ENCODE results near the gene ANKRD55. TPM values are rescaled to one million over a fixed set of nuclear protein-coding genes. Genes with fewer than 3 reads are reported as not detected.

The ANKRD55 gene
- total and polyA plus RNA-seq, 4 donors, result 0.37 to 1.9 (median 1.4) TPM

DNA sequence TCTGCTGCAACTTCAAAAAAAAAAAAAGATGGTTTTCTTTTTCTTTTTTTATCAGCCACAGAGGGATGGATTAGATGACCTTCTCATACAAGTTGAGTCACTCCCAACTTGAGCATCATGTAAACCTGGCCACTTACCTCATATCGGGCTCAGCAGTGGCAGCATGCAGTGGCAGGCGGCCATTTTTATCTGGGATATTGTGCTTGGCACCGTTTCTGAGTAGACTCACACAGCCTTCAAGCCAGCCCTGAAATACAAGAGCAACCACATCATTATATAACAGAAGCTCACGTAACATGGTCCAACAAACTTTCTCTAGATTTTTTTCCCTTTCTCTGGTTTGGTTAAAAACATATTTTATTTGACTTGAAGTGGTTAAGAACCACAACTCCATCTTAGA lies 62.6 kb downstream of the ANKRD55 start:
- H3K27ac ChIP-seq (ENCODE audit: low read depth in 1 of 2, low read length in 2 of 2), result no peak overlapping the region
- no peak for TF ChIP-seq ATF3 (IDR thresholded peaks at IDR 0.05)
- TF ChIP-seq ZBTB33 (IDR thresholded peaks at IDR 0.05), result no peak
- TF ChIP-seq HNF4A (conservative IDR thresholded peaks at IDR 0.05), result no peak
- TF ChIP-seq HNF4G (IDR thresholded peaks at IDR 0.05), result no peak
- no peak for TF ChIP-seq MAX (IDR thresholded peaks at IDR 0.05)
- no peak for TF ChIP-seq REST (IDR thresholded peaks at IDR 0.05)
- no peak for TF ChIP-seq RAD21 (IDR thresholded peaks at IDR 0.05)
- 85% methylated on average over 4 of the region's 4 CpGs for WGBS

DNA sequence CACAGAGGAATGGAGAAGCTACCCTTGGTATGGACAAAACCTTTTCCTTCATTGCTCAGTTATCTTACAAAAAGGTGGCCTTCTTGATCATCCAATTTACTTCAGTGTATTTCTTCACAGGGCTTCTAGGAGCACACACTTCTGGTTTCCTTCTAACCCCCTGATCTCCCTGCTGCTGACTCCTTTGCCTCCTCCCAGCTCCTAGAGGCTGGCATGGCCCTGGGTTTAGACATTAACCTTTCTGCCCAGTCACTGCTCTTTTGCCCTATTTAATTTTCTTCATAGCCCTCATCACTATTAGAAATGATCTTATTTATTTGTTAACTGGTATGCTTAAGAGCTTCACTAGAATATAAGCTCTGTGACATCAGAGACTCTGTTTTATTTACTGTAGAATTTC lies 63.2 kb downstream of the ANKRD55 start:
- TF ChIP-seq NR2F2 (IDR thresholded peaks at IDR 0.05) (no peak), ATF3 (IDR thresholded peaks at IDR 0.05) (no peak)
- no peaks in the 10 kb centered on the region for H3K4me1 ChIP-seq (ENCODE audit: control insufficient read depth in 4 of 4, insufficient read depth in 4 of 4, low read length in 3 of 4)
- H3K27ac ChIP-seq (ENCODE audit: low read depth in 1 of 2, low read length in 2 of 2), result no peak overlapping the region
- H3K27me3 ChIP-seq (ENCODE audit: control insufficient read depth in 4 of 4, insufficient read depth in 4 of 4, low read length in 3 of 4), result no peaks in the 10 kb centered on the region
- H3K4me3 ChIP-seq (ENCODE audit: low read depth in 1 of 3, low read length in 3 of 3), result no peak overlapping the region
- DNase-seq (ENCODE audit: low spot score), result no peak
- no peaks in the 10 kb centered on the region for H3K9me3 ChIP-seq (ENCODE audit: control insufficient read depth in 4 of 4, low read length in 3 of 4)
- H3K36me3 ChIP-seq (ENCODE audit: control insufficient read depth in 4 of 4, insufficient read depth in 3 of 4, low read depth in 1 of 4, low read length in 3 of 4), result no peaks in the 10 kb centered on the region
- H3K9ac ChIP-seq (ENCODE audit: low read depth in 1 of 2, low read length in 2 of 2), result no peak overlapping the region

More for the DNA sequence above, 62.6 kb downstream of the ANKRD55 start:
- Histone ChIP-seq H3K36me3 (ENCODE audit: control insufficient read depth in 4 of 4, insufficient read depth in 3 of 4, low read depth in 1 of 4, low read length in 3 of 4) (no peaks in the 10 kb centered on the region), H3K27me3 (ENCODE audit: control insufficient read depth in 4 of 4, insufficient read depth in 4 of 4, low read length in 3 of 4) (no peaks in the 10 kb centered on the region), H3K9ac (ENCODE audit: low read depth in 1 of 2, low read length in 2 of 2) (no peak overlapping the region), H3K4me1 (ENCODE audit: control insufficient read depth in 4 of 4, insufficient read depth in 4 of 4, low read length in 3 of 4) (no peaks in the 10 kb centered on the region), H3K4me3 (ENCODE audit: low read depth in 1 of 3, low read length in 3 of 3) (no peak overlapping the region), H3K9me3 (ENCODE audit: control insufficient read depth in 4 of 4, low read length in 3 of 4) (no peaks in the 10 kb centered on the region)
- no peak for DNase-seq (ENCODE audit: low spot score)

GRCh38 chr5:56169281-56169680 lies 63.8 kb downstream of the ANKRD55 start:
- no peak for DNase-seq (ENCODE audit: low spot score)
- Histone ChIP-seq H3K9me3 (ENCODE audit: control insufficient read depth in 4 of 4, low read length in 3 of 4) (no peaks in the 10 kb centered on the region), H3K4me1 (ENCODE audit: control insufficient read depth in 4 of 4, insufficient read depth in 4 of 4, low read length in 3 of 4) (no peaks in the 10 kb centered on the region), H3K27me3 (ENCODE audit: control insufficient read depth in 4 of 4, insufficient read depth in 4 of 4, low read length in 3 of 4) (no peaks in the 10 kb centered on the region), H3K9ac (ENCODE audit: low read depth in 1 of 2, low read length in 2 of 2) (no peak overlapping the region), H3K36me3 (ENCODE audit: control insufficient read depth in 4 of 4, insufficient read depth in 3 of 4, low read depth in 1 of 4, low read length in 3 of 4) (no peaks in the 10 kb centered on the region), H3K4me3 (ENCODE audit: low read depth in 1 of 3, low read length in 3 of 3) (no peak overlapping the region), H3K27ac (ENCODE audit: low read depth in 1 of 2, low read length in 2 of 2) (no peak overlapping the region)
- 72% methylated on average over 2 of the region's 2 CpGs for WGBS
- no peak for TF ChIP-seq REST (IDR thresholded peaks at IDR 0.05)
- no peak for TF ChIP-seq RAD21 (IDR thresholded peaks at IDR 0.05)
